HG03575 (cell line): ENCODE measurements around the gene UVSSA.
"Not testable (repeated sequence)": the region's sequence is repeated elsewhere in the genome, so short reads cannot be mapped to it uniquely, and the experiment has no call there.

ENCODE experiments used
- ATAC-seq: cut with Tn5 transposase; IDR thresholded peaks from one replicate; pipeline ENCODE4 v1.9.1; 2021; ENCODE audit not compliant: unreplicated experiment, insufficient number of reproducible peaks, low FRiP score; ENCODE audit errors: extremely low read depth

Gene UVSSA

GRCh38 chr4:1411436-1412375, 64.7 kb downstream of the UVSSA start:
- ATAC-seq: no peak

DNA sequence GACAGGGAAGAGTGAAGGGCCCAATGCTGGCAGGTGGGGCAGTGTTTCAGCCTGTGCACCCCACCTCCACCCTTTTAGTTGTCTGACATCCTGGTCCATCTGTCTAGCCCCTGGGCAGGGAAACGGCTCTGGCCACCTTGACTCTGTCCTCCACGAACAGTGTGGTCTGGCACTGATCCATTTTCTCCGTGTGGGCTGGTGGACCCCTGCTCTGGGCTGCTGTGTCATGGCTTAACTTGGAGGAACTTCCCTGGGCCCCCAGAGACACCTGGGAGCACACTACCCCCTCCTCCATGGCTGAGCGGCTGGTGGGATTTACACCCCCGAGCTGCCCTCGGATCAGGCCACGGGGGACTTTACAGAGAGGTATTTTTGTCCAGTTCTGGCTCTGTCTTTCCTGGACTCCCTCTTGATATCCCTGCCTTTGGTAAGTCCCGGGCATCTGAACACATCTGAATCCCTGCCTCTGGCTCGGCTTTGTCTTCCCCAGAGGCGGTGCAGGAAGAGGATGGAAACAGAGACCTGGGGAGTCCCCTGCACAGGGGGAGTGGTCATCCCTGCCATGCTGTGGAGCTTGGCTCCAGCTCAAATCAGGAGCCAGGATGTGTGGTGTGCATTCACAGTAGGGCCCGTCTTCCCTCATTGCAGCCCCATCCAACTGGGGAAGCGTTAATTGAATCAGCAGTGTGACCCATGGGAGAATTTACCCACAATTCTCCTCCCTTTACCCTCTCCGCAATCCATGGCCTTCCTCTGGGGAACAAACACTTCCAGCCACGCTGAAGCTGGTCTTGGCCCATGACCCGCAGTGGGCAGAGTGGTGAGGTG, 65.6 kb downstream of the UVSSA start:
- ATAC-seq: no peak

GRCh38 chr4:1413204-1413663, 66.2 kb downstream of the UVSSA start:
- ATAC-seq: no peak

GRCh38 chr4:1413687-1414479, 66.9 kb downstream of the UVSSA start:
- ATAC-seq: no peak

DNA sequence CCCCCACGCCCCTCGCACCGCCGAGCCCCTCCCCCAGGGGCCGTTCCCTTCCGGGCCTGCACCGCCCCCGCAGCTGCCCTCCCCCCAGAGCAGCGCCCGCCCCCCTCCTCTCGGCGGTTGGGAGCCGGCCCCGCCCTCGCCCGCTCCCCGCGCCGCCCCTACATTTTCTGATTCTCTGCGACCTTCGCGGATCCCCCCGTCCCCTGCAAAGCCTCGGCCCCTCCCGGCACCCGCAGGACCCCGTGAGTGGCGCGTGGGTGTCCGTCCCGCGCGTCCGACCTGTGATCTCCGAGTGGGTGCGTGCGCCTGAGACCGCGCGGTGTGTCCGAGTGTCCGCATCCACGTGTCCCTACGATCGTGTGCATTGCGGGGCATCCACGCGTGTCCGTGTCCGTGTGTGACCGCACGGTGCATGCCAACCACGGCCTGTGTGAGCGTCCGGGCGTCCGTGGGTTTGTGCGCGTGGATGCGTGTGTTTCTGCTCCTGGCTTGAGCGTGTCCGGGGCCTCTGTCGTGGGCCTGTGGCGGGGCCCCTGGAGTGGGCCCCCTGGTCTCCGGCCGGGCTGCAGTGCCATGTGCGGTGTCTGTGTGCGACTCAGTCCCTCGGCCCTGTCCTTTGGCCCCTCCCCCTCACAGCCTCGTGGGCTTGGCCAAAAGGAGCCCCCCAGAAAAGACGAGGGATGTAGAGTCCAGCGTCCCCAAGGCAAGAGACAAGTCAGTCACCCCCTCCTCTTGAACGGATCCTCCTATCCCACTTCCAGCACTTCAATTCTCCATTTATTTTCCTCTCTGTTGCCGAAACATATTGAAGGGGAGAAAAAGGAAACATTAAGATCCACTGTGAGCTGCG, 68.0 kb downstream of the UVSSA start:
- no peak for ATAC-seq

DNA sequence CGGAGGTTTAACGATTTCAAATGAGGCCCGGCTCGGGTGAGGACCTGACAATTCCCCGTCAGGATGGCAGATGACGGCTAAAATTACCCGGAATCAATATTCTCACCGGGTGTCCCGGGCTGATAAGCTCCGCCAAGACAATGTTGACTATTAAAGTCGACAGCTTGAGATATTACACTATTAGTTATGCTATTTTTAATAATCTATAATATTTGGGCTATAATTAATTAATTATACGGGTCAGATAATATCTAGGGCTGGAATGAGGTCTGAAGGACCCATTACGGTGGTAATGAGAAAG, 68.6 kb downstream of the UVSSA start:
- no peak for ATAC-seq

- no peak for ATAC-seq
These were observed 69.3 kb downstream of the UVSSA start for GRCh38 chr4:1416051-1416947.

GRCh38 chr4:1416948-1417260, 69.9 kb downstream of the UVSSA start:
- ATAC-seq: no peak

- ATAC-seq: no peak
These were observed 70.7 kb downstream of the UVSSA start for GRCh38 chr4:1417522-1418390.

DNA sequence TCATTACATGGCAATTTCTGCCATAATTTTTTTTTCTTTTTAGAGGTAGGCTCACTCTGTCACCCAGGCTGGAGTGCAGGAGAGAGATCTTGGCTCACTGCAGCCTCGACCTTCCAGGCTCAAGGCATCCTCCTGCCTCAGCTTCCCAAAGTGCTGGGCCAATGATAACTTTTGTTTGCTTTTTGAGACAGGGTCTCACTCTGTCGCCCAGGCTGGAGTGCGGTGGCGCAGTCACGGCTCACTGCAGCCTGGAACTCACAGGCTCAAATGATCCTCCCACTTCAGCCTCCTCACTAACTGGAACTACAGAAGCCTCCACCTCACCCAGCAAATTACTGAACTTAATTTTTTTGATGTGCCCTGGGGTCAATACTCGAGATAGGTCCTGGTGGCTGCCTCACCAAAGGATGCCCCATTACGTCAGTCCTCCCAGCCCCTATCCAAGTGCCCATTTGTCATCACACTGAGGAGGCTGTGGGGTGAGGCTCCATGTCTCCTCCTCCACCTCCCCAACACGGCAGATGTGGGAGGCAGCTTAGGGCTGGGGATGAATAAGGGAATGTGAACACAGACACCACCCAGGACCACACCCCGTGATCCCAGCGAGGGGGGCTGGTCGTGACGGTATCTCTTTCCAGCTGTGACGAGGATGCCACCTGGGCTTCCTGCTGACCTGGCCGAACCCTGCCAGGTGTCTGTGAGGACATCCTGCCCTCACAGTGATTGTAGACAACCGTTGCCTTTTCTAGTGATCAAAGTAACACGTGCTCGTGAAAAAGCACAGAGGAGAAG, 71.7 kb downstream of the UVSSA start:
- ATAC-seq: no peak

DNA sequence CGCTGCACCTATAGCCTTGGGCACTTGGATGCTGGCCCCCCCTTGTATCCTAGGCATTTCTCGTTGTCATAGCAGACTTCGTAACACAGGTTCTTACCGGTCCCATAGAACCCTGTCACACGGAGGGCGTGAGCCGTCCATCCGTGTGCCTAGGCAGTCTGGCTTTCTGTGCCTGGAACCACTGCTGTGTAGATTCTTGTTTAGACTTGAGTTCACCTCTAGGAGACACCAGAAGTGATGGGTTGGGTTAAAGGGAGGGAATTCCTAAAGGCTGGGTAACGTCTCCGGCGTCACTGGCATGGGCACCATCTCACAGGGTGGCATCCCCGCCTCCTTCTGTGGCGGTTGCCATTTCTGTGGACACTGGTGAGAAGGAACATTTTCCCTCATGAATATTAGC, 72.7 kb downstream of the UVSSA start:
- ATAC-seq: no peak

DNA sequence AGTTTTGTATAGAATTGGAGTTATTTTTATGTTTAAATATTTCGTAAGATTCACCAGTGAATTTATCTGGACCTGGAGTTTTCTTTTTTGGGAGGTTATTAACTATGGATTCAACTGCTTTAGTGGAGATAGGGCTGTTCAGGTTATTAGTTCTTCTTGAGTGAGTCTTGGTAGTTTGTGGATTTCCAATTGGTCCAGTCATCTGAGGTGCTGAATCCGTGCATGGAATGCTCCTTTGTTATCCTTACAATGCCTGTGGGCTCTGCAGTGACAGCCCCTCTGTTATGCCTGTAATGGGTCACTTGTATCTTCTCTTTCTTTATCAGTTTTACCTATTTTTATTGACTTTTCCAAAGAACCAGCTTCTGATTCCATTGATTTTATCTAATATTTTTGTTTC, 74.6 kb downstream of the UVSSA start:
- no peak for ATAC-seq

GRCh38 chr4:1427010-1427409, 80.0 kb downstream of the UVSSA start:
- ATAC-seq: no peak

DNA sequence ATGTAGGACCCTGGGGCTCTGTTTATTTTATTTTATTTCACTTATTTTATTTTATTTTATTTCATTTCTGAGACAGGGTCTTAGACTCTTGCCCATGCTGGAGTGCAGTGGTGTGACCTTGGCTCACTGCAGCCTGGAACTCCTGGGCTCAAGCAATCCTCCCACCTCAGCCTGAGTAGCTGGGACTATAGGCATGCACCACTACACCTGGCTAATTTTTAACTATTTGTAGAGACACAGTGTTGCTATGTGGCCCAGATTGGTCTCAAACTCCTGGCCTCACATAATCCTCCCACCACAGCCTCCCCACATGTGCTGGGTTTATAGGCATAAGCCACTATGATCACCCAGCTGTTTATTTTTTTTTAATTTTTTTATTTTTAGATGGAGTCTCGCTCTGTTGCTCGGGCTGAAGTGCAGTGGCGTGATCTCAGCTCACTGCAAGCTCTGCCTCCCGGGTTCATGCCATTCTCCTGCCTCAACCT, 96.7 kb downstream of the UVSSA start:
- ATAC-seq: not testable (repeated sequence)
